ENCODE data around the gene NCOA7.

GRCh38 chr6:125942672-125943527, 152.1 kb downstream of the NCOA7 start:
- TF ChIP-seq CTCF (IDR thresholded peaks at IDR 0.05; ENCODE audit: insufficient read depth, low read length) (no peak), POLR2AphosphoS5 (IDR thresholded peaks at IDR 0.05; ENCODE audit: low read depth) (no peak), GABPA (IDR thresholded peaks at IDR 0.05; ENCODE audit: low read depth) (no peak)
- TF ChIP-seq, protein P1, sequence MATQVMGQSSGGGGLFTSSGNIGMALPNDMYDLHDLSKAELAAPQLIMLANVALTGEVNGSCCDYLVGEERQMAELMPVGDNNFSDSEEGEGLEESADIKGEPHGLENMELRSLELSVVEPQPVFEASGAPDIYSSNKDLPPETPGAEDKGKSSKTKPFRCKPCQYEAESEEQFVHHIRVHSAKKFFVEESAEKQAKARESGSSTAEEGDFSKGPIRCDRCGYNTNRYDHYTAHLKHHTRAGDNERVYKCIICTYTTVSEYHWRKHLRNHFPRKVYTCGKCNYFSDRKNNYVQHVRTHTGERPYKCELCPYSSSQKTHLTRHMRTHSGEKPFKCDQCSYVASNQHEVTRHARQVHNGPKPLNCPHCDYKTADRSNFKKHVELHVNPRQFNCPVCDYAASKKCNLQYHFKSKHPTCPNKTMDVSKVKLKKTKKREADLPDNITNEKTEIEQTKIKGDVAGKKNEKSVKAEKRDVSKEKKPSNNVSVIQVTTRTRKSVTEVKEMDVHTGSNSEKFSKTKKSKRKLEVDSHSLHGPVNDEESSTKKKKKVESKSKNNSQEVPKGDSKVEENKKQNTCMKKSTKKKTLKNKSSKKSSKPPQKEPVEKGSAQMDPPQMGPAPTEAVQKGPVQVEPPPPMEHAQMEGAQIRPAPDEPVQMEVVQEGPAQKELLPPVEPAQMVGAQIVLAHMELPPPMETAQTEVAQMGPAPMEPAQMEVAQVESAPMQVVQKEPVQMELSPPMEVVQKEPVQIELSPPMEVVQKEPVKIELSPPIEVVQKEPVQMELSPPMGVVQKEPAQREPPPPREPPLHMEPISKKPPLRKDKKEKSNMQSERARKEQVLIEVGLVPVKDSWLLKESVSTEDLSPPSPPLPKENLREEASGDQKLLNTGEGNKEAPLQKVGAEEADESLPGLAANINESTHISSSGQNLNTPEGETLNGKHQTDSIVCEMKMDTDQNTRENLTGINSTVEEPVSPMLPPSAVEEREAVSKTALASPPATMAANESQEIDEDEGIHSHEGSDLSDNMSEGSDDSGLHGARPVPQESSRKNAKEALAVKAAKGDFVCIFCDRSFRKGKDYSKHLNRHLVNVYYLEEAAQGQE (IDR thresholded peaks at IDR 0.05; ENCODE audit: insufficient replicate concordance, low read depth) = no peak

Data from HL-60 (cell line).